DMS 273 treated with DMSO at 0.1 percent for 48 hours (cell line): ENCODE results near the gene PDE7B.

Source experiments
- DNase-seq: peaks from one replicate; lab custom pipeline; 2025; lab: John Stamatoyannopoulos, UW

Gene PDE7B

GRCh38 chr6:135990439-135990838 lies 138.9 kb downstream of the PDE7B start:
- no peak for DNase-seq

GRCh38 chr6:135990855-135991464 lies 139.5 kb downstream of the PDE7B start:
- no peak for DNase-seq

- no peak for DNase-seq
Observed at GRCh38 chr6:135992739-135993138, 141.2 kb downstream of the PDE7B start.

- DNase-seq, result no peak
Observed at GRCh38 chr6:135993361-135993760, 141.9 kb downstream of the PDE7B start.

- DNase-seq, result no peak
Observed at GRCh38 chr6:135994857-135995544, 143.5 kb downstream of the PDE7B start.

- no peak for DNase-seq
Observed at GRCh38 chr6:135995545-135995898, 144.0 kb downstream of the PDE7B start.

GRCh38 chr6:135996668-135997067 lies 145.2 kb downstream of the PDE7B start:
- DNase-seq, result no peak

- no peak for DNase-seq
Observed at GRCh38 chr6:135999393-135999792, 147.9 kb downstream of the PDE7B start.

GRCh38 chr6:136007345-136007744 lies 155.8 kb downstream of the PDE7B start:
- DNase-seq, result no peak

GRCh38 chr6:136011475-136011874 lies 160.0 kb downstream of the PDE7B start:
- no peak for DNase-seq

GRCh38 chr6:136012198-136012887 lies 160.8 kb downstream of the PDE7B start:
- no peak for DNase-seq

GRCh38 chr6:136012943-136013342 lies 161.4 kb downstream of the PDE7B start:
- no peak for DNase-seq

- no peak for DNase-seq
Observed at GRCh38 chr6:136014454-136015437, 163.2 kb downstream of the PDE7B start.

GRCh38 chr6:136015531-136015930 lies 164.0 kb downstream of the PDE7B start:
- DNase-seq, result no peak

- no peak for DNase-seq
Observed at GRCh38 chr6:136016228-136017225, 165.0 kb downstream of the PDE7B start.

GRCh38 chr6:136020691-136021090 lies 169.2 kb downstream of the PDE7B start:
- DNase-seq, result no peak

GRCh38 chr6:136022224-136022874 lies 170.8 kb downstream of the PDE7B start:
- DNase-seq, result no peak

GRCh38 chr6:136024711-136025110 lies 173.2 kb downstream of the PDE7B start:
- DNase-seq, result no peak

GRCh38 chr6:136025736-136026135 lies 174.2 kb downstream of the PDE7B start:
- no peak for DNase-seq

GRCh38 chr6:136030131-136030530 lies 178.6 kb downstream of the PDE7B start:
- no peak for DNase-seq
